ENCODE data around the gene FHL2.

FHL2 gene

DNA sequence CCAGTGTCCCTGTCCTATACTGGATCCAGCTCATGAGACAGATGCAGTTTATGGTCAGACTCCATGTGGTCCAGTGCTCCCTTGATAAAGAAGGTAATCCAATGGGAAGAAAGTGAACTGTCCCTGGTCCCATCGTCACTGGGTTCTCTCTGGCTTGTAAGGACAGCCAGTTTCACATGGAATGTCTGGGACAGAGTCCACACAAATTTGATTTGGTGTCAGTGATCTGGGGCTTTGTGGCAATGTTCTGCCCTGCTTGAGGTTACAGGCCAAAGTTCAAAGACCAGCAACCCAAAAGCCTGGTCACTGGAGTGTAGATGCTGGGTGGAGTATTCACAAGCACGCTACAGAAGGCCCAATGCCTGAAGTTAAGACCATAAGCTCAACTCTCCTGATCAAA is 22.2 kb upstream of the FHL2 start:
- DNase-seq: no peak

DNA sequence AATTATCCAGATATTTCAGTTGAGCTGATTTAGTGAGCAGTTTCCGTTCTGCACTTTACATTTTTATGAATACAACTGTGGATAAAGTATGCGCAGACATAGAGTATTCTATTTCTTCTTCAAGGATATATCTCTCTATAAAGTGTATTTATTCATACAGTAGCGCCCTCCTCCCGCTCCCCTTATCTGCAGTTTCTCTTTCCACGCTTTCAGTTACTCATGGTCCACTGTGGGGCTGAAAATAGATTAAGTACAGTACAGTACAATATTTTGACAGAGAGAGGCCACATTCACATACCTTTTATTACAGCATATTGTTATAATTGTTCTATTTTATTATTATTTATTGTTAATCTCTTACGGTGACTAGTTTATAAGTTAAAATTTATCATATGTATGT is 19.7 kb upstream of the FHL2 start:
- DNase-seq: no peak

- no peak for DNase-seq
These were observed 19.1 kb upstream of the FHL2 start for GRCh38 chr2:105417857-105418436.

DNA sequence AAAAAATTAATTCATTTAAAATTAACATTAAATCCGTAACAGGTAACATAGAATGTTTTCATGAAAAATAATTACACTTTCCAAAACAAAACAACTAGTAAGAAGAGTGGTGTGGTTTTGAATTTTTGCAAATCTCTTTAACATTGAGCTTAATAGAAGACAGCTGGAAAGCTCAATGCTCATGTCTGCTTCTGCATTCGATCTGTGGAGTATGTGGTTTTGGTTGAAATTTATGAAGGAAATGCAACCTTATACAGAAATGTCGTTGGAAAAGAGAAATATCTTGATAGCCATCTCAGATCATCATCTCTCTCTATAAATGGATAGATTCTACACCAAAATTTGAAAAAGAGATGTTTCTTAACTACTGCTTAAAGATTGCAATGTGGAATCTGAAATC is 17.3 kb upstream of the FHL2 start:
- DNase-seq: no peak

DNA sequence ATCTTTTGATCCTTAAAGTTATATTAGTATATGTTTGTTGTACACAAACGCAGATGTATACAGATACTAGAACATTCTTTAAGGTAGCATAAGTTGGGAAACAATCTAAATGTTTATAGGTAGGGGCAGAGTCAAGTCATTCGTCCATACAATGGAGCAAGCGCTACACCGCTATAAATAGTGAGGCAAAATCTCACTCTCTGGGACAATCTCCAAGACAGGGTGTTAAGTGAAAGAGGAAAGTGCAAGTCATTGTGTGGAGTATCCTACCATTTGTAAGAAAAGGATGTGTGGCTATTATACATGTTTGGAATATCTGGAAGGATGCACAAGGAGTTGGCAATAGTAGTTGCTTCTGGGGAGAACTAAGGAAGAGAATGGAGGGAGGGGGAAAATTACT is 16.2 kb upstream of the FHL2 start:
- DNase-seq: no peak

DNA sequence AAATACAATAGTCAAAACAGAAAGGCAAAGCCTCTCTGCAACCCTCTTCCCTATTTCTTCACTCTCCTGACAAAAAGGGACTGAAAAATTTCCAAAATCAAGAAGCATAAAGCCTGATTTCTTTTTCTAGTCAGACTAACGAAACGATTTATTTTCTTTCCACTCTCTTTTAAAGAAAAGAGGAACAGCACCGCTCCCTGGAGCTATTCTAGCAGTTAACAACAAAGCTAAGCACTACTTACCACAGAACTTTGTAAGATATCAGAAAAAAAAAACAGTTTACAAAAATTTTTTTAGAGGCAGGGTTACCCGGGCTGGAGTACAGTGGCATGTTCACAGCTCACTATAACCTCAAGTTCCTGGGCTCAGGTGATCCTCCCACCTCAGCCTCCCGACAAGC is 14.4 kb upstream of the FHL2 start:
- no peak for DNase-seq

DNA sequence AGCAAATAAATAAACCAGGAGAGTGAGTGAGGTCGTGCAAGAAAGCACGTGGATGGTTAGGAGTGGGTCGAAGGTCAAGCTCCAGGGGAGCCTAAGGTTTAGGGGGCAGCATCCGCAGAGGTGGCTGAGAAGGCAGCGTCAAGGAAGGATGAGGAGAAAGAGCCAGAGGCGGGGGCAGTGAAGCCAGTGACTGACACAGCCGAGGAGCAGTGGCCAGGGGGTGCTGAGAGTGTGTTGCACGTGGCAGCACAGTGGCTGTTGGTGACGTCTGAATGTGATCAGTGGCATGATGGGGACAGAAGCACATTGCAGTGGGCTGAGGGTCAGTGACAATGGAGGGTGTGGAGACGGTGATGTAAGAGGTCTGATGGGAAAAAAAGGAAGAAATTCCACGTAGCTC is 13.7 kb upstream of the FHL2 start:
- no peak for DNase-seq

DNA sequence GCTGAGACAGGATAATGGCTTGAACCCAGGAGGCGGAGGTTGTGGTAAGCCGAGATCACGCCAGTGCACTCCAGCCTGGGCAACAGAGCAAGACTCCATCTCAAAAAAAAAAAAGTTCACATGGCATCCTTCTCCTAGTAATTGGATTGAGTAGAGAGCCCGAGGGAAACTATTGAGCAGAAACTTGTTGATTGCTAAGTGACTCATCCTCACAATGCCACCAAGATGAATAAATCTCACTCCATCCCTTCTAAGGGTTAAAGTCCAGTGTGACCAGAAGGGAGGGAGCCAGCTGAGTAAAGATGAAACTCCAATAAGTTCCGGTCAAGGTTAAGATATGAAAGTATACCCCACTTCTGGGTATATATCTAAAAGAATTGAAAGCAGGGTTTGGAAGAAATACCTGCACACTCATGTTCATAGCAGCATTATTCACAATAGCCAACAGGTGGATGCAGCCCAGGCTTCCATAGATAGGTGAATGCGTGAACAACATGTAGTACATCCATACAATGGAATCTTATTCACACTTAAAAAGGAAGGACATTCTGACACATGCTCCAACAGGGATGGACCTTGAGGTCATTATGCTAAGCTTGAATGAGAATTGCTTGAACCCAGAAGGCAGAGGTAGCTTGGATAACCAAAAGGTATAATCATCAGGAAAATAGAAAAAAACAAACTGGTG is 13.0 kb upstream of the FHL2 start:
- DNase-seq: no peak

GRCh38 chr2:105410554-105410953 is 11.7 kb upstream of the FHL2 start:
- no peak for DNase-seq

GRCh38 chr2:105409717-105410116 is 10.9 kb upstream of the FHL2 start:
- DNase-seq: no peak

DNA sequence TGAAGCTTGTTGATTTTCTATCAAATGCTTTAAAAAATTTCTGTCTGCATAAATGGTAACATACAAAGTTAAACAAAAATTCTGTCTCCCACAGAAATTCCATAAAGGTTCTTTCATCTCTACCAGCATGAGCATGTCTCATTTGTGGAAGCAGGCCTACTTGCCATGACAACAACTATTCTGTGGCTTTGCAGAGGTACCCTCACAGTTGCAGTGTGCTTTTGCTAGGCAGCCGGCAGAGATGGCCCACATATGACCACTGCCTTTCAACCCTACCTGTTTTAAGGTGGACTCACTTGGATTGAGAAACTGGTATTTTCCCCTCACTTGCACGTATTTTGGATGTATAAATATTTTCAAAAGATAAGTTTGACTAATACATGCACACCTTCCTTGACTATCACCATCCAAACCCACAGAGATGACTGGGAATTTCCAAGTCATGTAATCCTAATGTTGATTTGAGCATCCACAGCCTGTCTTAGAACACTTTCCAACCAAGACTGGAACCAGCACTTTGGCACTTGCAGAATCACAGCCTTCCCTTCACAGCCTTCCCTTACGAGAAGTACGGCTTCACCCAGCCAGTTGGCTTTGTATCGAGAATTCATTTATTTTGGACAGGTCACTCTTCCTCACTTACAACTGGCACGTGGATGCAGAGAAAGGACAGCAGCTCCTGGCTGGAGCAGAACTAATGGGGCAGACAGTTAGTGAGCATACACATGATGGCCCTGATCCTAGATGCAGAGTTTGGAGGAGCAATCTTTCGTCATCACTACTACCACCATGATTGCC is 9.3 kb upstream of the FHL2 start:
- DNase-seq: no peak

GRCh38 chr2:105406221-105406620 is 7.4 kb upstream of the FHL2 start:
- DNase-seq: no peak

DNA sequence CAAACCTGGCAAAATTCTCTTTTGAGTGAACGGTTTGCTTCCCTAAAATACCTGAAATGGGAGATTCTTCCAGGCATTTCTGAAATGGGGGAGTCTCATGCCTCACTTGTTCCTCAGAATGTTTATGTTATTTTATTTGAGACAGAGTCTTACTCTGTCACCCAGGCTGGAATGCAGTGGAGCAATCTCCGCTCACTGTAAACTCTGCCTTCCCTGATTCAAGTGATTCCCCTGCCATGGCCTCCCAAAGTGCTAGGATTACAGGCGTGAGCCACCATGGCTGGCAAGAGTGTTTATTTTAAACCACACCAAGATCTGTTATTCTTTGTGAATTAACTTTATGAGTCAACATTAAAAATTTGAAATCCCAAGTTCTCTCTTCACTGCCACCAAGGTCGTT is 6.4 kb upstream of the FHL2 start:
- no peak for DNase-seq

- no peak for DNase-seq
These were observed 5.9 kb upstream of the FHL2 start for GRCh38 chr2:105404736-105405135.

GRCh38 chr2:105403783-105404698 is 5.2 kb upstream of the FHL2 start:
- DNase-seq: no peak

DNA sequence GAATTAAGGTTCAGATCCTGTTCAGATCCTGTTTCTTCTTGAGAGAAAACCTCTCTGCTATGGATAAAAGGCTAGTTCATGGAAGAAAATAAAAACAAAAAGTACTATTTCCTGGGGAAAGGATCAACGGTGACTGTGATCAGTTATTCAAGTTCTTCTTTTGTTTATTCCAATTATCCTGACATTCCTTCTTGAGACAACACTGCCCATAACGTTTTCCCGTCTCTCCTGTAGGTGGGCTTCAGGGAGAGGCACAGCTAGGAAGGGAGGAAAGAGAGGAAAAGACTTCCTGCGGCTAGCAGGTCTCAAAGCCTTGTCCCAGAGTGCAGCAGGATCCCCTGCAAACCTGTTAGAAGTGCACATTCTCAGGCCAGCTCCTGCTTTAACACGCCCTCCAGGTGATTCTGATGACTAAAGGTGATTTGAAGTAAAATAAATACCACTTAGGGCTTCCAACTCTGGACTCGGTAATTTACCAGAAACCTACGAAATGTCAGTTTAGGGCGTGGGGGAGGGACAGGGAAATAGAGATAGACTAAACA is 4.5 kb upstream of the FHL2 start:
- no peak for DNase-seq

DNA sequence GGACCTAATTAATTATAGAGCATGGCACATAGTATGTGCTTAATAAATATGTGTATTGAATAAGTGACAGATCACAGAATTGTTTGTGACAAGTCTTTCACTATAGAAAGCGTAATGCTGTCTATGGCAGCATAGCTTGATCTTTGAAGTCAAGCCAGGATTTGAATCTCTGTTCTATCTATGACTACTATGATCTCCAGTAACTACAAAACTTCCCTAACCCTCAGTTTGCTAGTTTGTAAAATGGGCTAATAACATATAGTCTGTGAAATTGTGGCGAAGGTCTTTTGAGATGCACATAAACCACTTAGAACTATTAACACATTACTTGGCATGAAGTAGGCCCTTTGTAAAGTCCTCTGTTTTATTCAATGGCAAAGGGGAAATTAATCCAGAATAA is 4.0 kb upstream of the FHL2 start:
- DNase-seq: no peak

GRCh38 chr2:105401867-105402266 is 3.0 kb upstream of the FHL2 start:
- DNase-seq: no peak

GRCh38 chr2:105400138-105400540 is 1.3 kb upstream of the FHL2 start:
- DNase-seq: no peak

- no peak for DNase-seq
These were observed 483 bp upstream of the FHL2 start for GRCh38 chr2:105399207-105399861.

GRCh38 chr2:105397953-105398335 is 907 bp downstream of the FHL2 start:
- no peak for DNase-seq

- DNase-seq: no peak
These were observed 1.7 kb downstream of the FHL2 start for GRCh38 chr2:105397025-105397722.
